IMR-90 (cell line): ENCODE measurements around the gene GNG12. TPM values are rescaled to one million over a fixed set of nuclear protein-coding genes. Genes with fewer than 3 reads are reported as not detected.

Experiments used
- ATAC-seq: fragments of 200-7000 bp; cut with Tn5 transposase; 2 replicates; pipeline ENCODE4 v1.9.1; 2020; ENCODE audit warnings: low read depth, mild to moderate bottlenecking, moderate library complexity
- BruUV-seq: library from RNA; stranded (reverse); fragments of 400-500 nt; replicated peaks from 2 replicates; lab custom pipeline; 2021; lab: Mats Ljungman, UMichigan
- CTCF ChIA-PET: fragments of 300-600 bp; formaldehyde crosslinking; extraction: SDS; loops from one replicate; lab custom pipeline; 2021; ENCODE audit warnings: antibody characterized with exemption; lab: Yijun Ruan, JAX
- POLR2A ChIA-PET: fragments of 300-600 bp; sonication (Branson Sonifier 250); formaldehyde crosslinking; loops from one replicate; lab custom pipeline; 2022; ENCODE audit warnings: antibody characterized with exemption; ENCODE audit not compliant: unreplicated experiment; lab: Charles Lee
- DNase-seq: peaks from one replicate; pipeline ENCODE4 v3.0.0; 2013
- H2AFZ ChIP-seq: replicated peaks from 2 replicates; pipeline ENCODE3; 2013; ENCODE audit warnings: low read length, mild to moderate bottlenecking; ENCODE audit not compliant: poor library complexity
- H2AK5ac ChIP-seq: 2 replicates; pipeline ENCODE4 v1.6.1; 2013; ENCODE audit warnings: low read depth, low read length, inconsistent platforms
- H2AK9ac ChIP-seq: replicated peaks from 2 replicates; pipeline ENCODE3; 2013; ENCODE audit warnings: mild to moderate bottlenecking, low read depth, low read length, moderate library complexity; ENCODE audit not compliant: poor library complexity
- H2BK120ac ChIP-seq: 2 replicates; pipeline ENCODE4 v1.6.1; 2013; ENCODE audit warnings: low read depth, low read length, inconsistent platforms
- H2BK15ac ChIP-seq: 3 replicates; pipeline ENCODE4 v1.6.1; 2013; ENCODE audit warnings: low read depth, low read length, inconsistent platforms
- H2BK20ac ChIP-seq: 2 replicates; pipeline ENCODE4 v1.6.1; 2013; ENCODE audit warnings: low read depth, mild to moderate bottlenecking, inconsistent platforms, low read length, moderate library complexity
- H2BK5ac ChIP-seq: 2 replicates; pipeline ENCODE4 v1.6.1; 2013; ENCODE audit warnings: mild to moderate bottlenecking, low read depth, low read length, inconsistent platforms; ENCODE audit not compliant: poor library complexity, severe bottlenecking
- H3K14ac ChIP-seq: replicated peaks from 2 replicates; pipeline ENCODE4 v1.6.1; 2013; ENCODE audit warnings: low read depth, low read length, inconsistent platforms
- H3K18ac ChIP-seq: 2 replicates; pipeline ENCODE4 v1.6.1; 2013; ENCODE audit warnings: low read depth, low read length, control low read depth
- H3K23ac ChIP-seq: 2 replicates; pipeline ENCODE4 v1.6.1; 2013; ENCODE audit warnings: low read depth, low read length, inconsistent platforms
- H3K27ac ChIP-seq: 2 replicates; pipeline ENCODE4 v1.5.1; 2013; ENCODE audit warnings: mild to moderate bottlenecking, control low read depth, low read length; ENCODE audit not compliant: insufficient read depth
- H3K27me3 ChIP-seq: 2 replicates; pipeline ENCODE4 v1.6.1; 2013; ENCODE audit warnings: low read length; ENCODE audit not compliant: control insufficient read depth, insufficient read depth
- H3K36me3 ChIP-seq: 2 replicates; pipeline ENCODE4 v1.6.1; 2013; ENCODE audit warnings: low read length, mixed read lengths; ENCODE audit not compliant: control insufficient read depth, insufficient read depth
- H3K4ac ChIP-seq: 2 replicates; pipeline ENCODE4 v1.6.1; 2013; ENCODE audit warnings: low read depth, low read length, inconsistent platforms
- H3K4me1 ChIP-seq: 2 replicates; pipeline ENCODE4 v1.6.1; 2013; ENCODE audit warnings: low read length, mixed read lengths; ENCODE audit not compliant: control insufficient read depth, insufficient read depth
- H3K4me2 ChIP-seq: 2 replicates; pipeline ENCODE4 v1.6.1; 2013; ENCODE audit warnings: low read depth, mild to moderate bottlenecking, control low read depth, low read length, moderate library complexity
- H3K4me3 ChIP-seq: 2 replicates; pipeline ENCODE4 v1.5.1; 2013; ENCODE audit warnings: low read depth, mild to moderate bottlenecking, control low read depth, low read length, moderate library complexity; ENCODE audit not compliant: insufficient read depth
- H3K56ac ChIP-seq: 2 replicates; pipeline ENCODE4 v1.6.1; 2013; ENCODE audit warnings: low read length, inconsistent platforms; ENCODE audit not compliant: insufficient read depth; ENCODE audit errors: extremely low read depth
- H3K79me1 ChIP-seq, 2 experiments: 2 replicates each; pipeline ENCODE4 v1.6.1; 2013; ENCODE audit warnings: low read length in 2 of 2, inconsistent platforms in 1 of 2, low read depth in 1 of 2
- H3K9ac ChIP-seq: 2 replicates; pipeline ENCODE4 v1.6.1; 2013; ENCODE audit warnings: low read depth, low read length, control low read depth
- H3K9me1 ChIP-seq: 2 replicates; pipeline ENCODE4 v1.6.1; 2013; ENCODE audit warnings: low read length, inconsistent platforms; ENCODE audit not compliant: insufficient read depth
- H3K9me3 ChIP-seq: 2 replicates; pipeline ENCODE4 v1.6.1; 2013; ENCODE audit warnings: low read length; ENCODE audit not compliant: control insufficient read depth, insufficient read depth
- H4K20me1 ChIP-seq: 2 replicates; pipeline ENCODE4 v1.6.1; 2013; ENCODE audit warnings: low read length, inconsistent platforms; ENCODE audit not compliant: insufficient read depth
- H4K5ac ChIP-seq: 2 replicates; pipeline ENCODE4 v1.6.1; 2013; ENCODE audit warnings: mild to moderate bottlenecking, low read depth, low read length, control low read depth
- H4K8ac ChIP-seq, 2 experiments: 2 replicates each; pipeline ENCODE4 v1.6.1; 2013; ENCODE audit warnings: low read depth in 2 of 2, low read length in 2 of 2, control low read depth in 1 of 2, inconsistent platforms in 1 of 2
- H4K91ac ChIP-seq: 2 replicates; pipeline ENCODE4 v1.6.1; 2013; ENCODE audit warnings: low read depth, low read length, inconsistent platforms; ENCODE audit not compliant: insufficient read depth
- CEBPB ChIP-seq: IDR thresholded peaks from 2 replicates; pipeline ENCODE4 v1.6.1; 2012; ENCODE audit warnings: low read depth, low read length, improper control_type of control experiment
- CTCF ChIP-seq: conservative IDR thresholded peaks from 2 replicates; pipeline ENCODE4 v1.5.1; 2012; ENCODE audit warnings: mild to moderate bottlenecking, low read depth, low read length, improper control_type of control experiment
- ELK1 ChIP-seq: fragments of 150-350 bp; IDR thresholded peaks from 2 replicates; pipeline ENCODE4 v1.6.1; 2016; ENCODE audit warnings: low read depth, mild to moderate bottlenecking, low read length, moderate library complexity, borderline replicate concordance
- FOS ChIP-seq: fragments of 150-350 bp; IDR thresholded peaks from 2 replicates; pipeline ENCODE4 v1.6.1; 2016; ENCODE audit warnings: low read depth, low read length
- MAFK ChIP-seq: IDR thresholded peaks from 2 replicates; pipeline ENCODE4 v1.6.1; 2012; ENCODE audit warnings: low read depth, low read length, improper control_type of control experiment
- MAZ ChIP-seq: IDR thresholded peaks from 2 replicates; pipeline ENCODE4 v1.6.1; 2012; ENCODE audit warnings: low read depth, mild to moderate bottlenecking, low read length, improper control_type of control experiment, moderate library complexity, borderline replicate concordance
- MXI1 ChIP-seq: IDR thresholded peaks from 2 replicates; pipeline ENCODE4 v1.6.1; 2012; ENCODE audit warnings: low read depth, mild to moderate bottlenecking, low read length, moderate library complexity, borderline replicate concordance
- NFE2L2 ChIP-seq: fragments of 150-350 bp; IDR thresholded peaks from 2 replicates; pipeline ENCODE4 v1.6.1; 2016; ENCODE audit warnings: low read depth, mild to moderate bottlenecking, low read length
- POLR2A ChIP-seq: IDR thresholded peaks from 2 replicates; pipeline ENCODE4 v1.6.1; 2012; ENCODE audit warnings: mild to moderate bottlenecking, low read depth, low read length
- RAD21 ChIP-seq: IDR thresholded peaks from 2 replicates; pipeline ENCODE4 v1.6.1; 2012; ENCODE audit warnings: low read length, improper control_type of control experiment
- RCOR1 ChIP-seq: IDR thresholded peaks from 2 replicates; pipeline ENCODE4 v1.6.1; 2012; ENCODE audit warnings: mild to moderate bottlenecking, low read length, improper control_type of control experiment; ENCODE audit not compliant: insufficient replicate concordance
- RFX5 ChIP-seq: IDR thresholded peaks from 2 replicates; pipeline ENCODE4 v1.8.0; 2012; ENCODE audit warnings: low read depth, mild to moderate bottlenecking, low read length, moderate library complexity
- SMC3 ChIP-seq: fragments of 150-350 bp; IDR thresholded peaks from 2 replicates; pipeline ENCODE4 v1.6.1; 2016; ENCODE audit warnings: low read depth, mild to moderate bottlenecking, antibody characterized with exemption, low read length, moderate library complexity
- USF2 ChIP-seq: fragments of 150-350 bp; IDR thresholded peaks from 2 replicates; pipeline ENCODE4 v1.6.1; 2017; ENCODE audit warnings: mild to moderate bottlenecking, antibody characterized with exemption, low read length, low read depth
- WGBS, 2 experiments: methylation state at CpG; one replicate each; pipeline versions ENCODE4 v1.1.5 to v1.1.7; 2013; ENCODE audit warnings: missing lambda C conversion rate in 2 of 2; ENCODE audit not compliant: insufficient read length in 1 of 2; ENCODE audit errors: extremely low coverage in 2 of 2; 5-methylcytosine and 5-hydroxymethylcytosine counted together
- dilution Hi-C: fragments of 300-500 bp; cut with HindIII; formaldehyde crosslinking; loops from one replicate; pipeline ENCODE4 v1.14.3; 2018; ENCODE audit warnings: low sequenced_read_pairs; ENCODE audit not compliant: unreplicated experiment
- in situ Hi-C: fragments of 300-500 bp; cut with MboI; formaldehyde crosslinking; loops from 3 replicates; pipeline ENCODE4 v1.14.3; 2019; ENCODE audit warnings: low sequenced_read_pairs, inconsistent platforms, mixed read lengths
- intact Hi-C: fragments of 100-400 bp; cut with micrococcal nuclease; formaldehyde crosslinking; loops from 2 replicates; pipeline ENCODE4 v1.10.0; 2022
- polyA plus RNA-seq, 3 experiments: library from polyadenylated mRNA; depleted of rRNA; stranded (reverse); fragments of >200 nt; gene quantifications; 2 replicates each; pipeline ENCODE4 v1.2.3, GENCODE V29; 2012; ENCODE audit warnings: low replicate concordance in 1 of 3
- total RNA-seq: library from RNA; depleted of rRNA; stranded (reverse); fragments of >200 nt; gene quantifications from 2 replicates; pipeline ENCODE4 v1.2.3, GENCODE V29; 2012

Gene GNG12
- total and polyA plus RNA-seq, 2 of the 4 experiments (the other 2 are of a cell fraction) = 92.3 to 132 TPM

GRCh38 chr1:67771749-67772148 lies 61.5 kb downstream of the GNG12 start:
- dilution Hi-C loops = no loop called here

More at GRCh38 chr1:67771749-67772148, 61.5 kb downstream of the GNG12 start:
- DNase-seq = no peak
- intact Hi-C loops (no loop called here), in situ Hi-C loops (loop anchor here (5.0 to 25.0 kb wide), 2 partner anchors 336 to 359 kb away; no protein-coding TSS in a partner anchor)
- POLR2A ChIA-PET = no interaction called here
- Histone ChIP-seq H3K4me2 (no peak overlapping the region), H2BK20ac (no peak overlapping the region), H3K9me1 (peaks cover 39% of the 10 kb centered on the region), H3K9ac (no peak overlapping the region), H2BK15ac (no peak overlapping the region), H3K14ac (no peak overlapping the region), H4K91ac (no peak overlapping the region), H3K18ac (no peak overlapping the region), H3K27me3 (no peaks in the 10 kb centered on the region), H3K36me3 (peaks cover 19% of the 10 kb centered on the region), H3K27ac (no peak overlapping the region), H3K23ac (no peak overlapping the region; the same call in 1 of the 2 replicates), H2AK5ac (no peak overlapping the region), H3K79me1 (peaks cover 57 to 90% of the 10 kb centered on the region in 2 experiments), H3K4me1 (peaks cover 23% of the 10 kb centered on the region), H2AK9ac (no peak overlapping the region), H3K9me3 (no peaks in the 10 kb centered on the region), H3K4me3 (no peak overlapping the region), H3K56ac (no peak overlapping the region), H3K4ac (no peak overlapping the region), H4K5ac (no peak overlapping the region), H4K20me1 (peaks cover 25% of the 10 kb centered on the region), H2BK120ac (no peak overlapping the region), H4K8ac (no peak overlapping the region), H2BK5ac (no peak overlapping the region), H2AFZ (no peak overlapping the region)
- ATAC-seq = no peak
- no TSS peak for BruUV-seq
- CTCF ChIA-PET = interaction anchor here (0.9 kb wide), 1 partner anchor 42 kb away, joined by 4 read pairs; no protein-coding TSS in a partner anchor
- no peak for TF ChIP-seq MAZ
- no peak for TF ChIP-seq FOS
- no peak for TF ChIP-seq RCOR1
- TF ChIP-seq CEBPB = no peak
- TF ChIP-seq CTCF = no peak
- no peak for TF ChIP-seq USF2
- no peak for TF ChIP-seq SMC3
- TF ChIP-seq ELK1 = no peak
- no peak for TF ChIP-seq MXI1
- TF ChIP-seq RFX5 = no peak
- TF ChIP-seq RAD21 = no peak
- no peak for TF ChIP-seq MAFK
- no peak for TF ChIP-seq POLR2A
- TF ChIP-seq NFE2L2 = no peak
- WGBS, 2 experiments = no CpG with 5 or more reads among the region's 1 CpG
